CD4-positive, alpha-beta T cell treated with Interferon alpha-2 for 1 hour (primary cell): Measurements from ENCODE around the gene S1PR1.

ENCODE experiments used
- DNase-seq, 2 donors: peaks; one replicate each; pipeline ENCODE4 v3.0.0-alpha.2; 2020 to 2022

S1PR1 gene

DNA sequence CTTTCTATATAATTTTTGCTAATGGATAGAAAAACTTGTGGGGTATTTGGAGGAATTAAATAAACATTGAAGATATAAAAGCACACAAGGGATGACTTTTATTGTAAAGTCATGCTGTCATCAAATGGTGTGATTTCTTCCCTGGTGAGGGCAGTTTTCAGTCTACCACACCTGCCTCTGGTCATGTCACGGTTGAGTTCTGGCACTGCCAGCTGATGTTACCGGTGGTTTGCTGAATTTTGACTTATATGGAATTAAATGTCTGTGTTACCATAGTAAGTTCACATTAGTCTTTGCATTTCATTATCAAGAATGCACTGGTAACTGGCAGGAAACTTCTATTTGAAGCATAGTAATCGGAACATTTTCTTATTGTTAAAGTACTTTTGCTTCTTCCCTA is 13.4 kb downstream of the S1PR1 start:
- no peak for DNase-seq

DNA sequence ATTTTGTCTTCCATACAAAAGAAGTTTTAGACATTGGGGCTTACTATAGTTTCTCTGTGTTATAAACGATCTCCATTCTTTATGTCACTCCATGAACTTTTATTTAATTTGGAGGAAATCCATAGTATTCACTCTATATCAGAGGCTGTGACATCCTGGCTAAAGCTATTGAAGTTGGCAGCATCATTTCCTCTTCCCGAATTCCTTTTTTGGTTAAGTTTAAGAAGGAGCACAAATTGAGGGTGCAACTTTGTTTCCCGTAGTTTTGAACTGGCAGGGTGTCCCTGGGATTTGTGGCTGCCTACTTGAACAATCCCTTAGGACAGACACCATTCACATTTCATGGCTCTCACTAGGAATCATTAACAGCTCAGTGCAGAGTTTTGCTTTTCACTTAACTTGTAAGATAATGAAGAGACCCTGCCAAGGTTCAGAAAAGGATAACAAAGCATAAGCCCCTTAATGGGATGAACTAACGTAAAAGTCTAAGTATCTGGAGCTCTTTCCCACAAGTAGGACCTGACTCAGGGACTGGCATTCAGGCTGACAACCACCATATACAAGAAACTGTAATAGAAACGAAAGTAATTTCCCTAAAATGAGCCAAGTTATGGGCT is 13.9 kb downstream of the S1PR1 start:
- no peak for DNase-seq

DNA sequence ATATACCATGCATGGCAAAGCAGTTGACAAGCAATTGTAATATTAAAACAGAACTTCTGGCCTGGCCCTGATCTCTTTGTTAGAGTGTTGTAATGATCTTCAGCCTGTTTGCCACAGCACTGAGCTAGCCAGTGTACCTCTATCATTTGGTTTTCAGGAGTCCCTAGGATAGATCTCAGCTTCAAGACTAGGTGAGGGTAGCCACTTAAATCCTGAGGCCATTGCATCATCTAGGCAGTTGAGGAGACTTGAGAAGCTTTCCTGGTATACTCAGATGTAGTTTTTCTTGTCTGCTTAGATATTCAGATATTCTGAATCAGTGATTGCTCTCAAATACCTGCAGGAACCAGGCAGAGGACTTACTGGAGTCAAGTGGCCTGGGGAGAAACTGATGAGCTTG is 14.7 kb downstream of the S1PR1 start:
- DNase-seq = no peak

DNA sequence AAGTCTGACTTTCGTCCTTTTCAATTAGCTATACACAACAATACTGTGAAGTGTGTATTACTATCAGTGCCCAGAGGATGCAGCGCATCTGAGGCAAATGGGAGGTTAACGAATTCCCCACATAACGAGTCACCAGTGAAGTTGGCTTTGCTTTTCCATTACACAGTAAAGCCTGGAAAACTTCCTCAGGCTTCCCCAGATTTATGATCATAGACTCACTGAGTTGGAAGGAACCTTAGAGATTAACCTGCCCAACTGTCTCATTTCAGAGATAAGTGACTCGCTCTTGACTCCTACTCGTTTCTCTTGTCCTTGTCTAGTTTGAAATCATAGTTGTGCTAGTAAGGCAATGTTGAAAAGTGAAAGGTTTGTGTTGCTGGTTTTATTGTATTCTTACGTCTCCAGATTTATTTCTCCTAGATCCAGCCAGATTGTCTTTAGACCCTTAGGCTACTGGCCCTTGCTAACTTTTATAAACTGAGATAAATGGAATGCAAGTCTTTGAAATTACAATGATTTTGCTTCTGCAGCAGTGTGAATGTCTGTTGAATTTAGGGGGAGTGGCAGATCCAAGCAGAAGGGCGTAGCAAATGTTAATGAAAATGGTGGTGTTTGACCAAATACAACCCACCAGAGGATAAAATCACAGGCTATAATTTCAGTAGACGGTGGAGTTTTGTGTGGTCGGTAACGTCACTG is 17.3 kb downstream of the S1PR1 start:
- DNase-seq = no peak

DNA sequence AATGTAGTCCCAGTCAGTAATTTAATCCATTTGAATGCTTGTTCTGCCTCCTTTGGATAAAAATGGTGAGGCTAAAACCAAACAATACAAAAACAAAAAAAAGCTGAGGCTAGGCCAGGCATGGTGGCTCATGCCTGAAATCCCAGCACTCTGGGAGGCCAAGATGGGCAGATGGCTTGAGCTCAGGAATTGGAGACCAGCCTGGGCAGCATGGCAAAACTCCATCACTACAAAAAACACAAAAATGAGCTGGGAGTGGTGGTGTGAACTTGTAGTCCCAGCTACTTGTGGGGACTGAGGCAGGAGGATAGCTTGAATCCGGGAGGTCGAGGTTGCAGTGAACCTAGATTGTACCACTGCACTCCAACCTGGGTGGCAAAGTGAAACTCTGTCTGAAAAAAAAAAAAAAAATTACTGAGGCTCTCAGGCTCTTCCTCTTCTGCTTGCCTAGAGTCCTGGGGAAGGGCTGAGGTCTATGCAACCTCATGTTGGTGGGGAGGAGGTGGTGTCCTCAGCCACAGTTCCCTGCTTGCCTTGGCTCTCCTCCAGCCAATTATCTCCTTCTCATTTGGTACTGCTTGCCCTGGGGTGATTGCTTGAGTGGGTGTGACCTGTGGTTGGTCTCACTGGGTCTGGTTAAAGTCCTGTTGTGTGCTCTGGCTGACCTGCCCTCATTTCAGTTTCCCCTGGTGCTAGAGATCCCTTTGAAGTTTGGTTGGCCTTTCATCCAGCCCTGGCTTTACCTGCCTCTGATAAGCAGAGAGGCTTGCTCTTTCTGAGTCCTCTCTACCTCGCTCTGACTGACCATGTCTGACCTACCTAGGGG is 20.9 kb downstream of the S1PR1 start:
- DNase-seq = peak; percentile 54 to 63

DNA sequence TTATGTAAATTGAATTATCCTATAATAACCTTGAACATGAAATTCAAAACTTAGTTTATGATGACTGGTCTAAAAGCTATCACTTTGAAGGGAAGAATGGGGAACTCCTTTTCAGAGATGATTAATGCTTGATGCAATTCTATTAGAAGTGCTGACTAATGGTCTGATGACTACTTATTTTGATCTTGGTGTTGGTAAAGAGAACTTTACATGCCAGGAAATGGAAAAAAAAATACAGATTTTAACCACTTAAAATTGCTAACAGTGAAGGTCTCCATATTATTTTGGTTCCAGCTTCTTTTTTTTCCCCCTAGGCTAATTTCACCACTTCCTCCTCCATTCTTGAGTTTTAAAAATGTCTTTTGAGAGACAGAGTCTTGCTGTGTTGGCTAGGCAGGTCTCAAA is 22.9 kb downstream of the S1PR1 start:
- DNase-seq = peak in 1 of 2 donors; percentile 43

DNA sequence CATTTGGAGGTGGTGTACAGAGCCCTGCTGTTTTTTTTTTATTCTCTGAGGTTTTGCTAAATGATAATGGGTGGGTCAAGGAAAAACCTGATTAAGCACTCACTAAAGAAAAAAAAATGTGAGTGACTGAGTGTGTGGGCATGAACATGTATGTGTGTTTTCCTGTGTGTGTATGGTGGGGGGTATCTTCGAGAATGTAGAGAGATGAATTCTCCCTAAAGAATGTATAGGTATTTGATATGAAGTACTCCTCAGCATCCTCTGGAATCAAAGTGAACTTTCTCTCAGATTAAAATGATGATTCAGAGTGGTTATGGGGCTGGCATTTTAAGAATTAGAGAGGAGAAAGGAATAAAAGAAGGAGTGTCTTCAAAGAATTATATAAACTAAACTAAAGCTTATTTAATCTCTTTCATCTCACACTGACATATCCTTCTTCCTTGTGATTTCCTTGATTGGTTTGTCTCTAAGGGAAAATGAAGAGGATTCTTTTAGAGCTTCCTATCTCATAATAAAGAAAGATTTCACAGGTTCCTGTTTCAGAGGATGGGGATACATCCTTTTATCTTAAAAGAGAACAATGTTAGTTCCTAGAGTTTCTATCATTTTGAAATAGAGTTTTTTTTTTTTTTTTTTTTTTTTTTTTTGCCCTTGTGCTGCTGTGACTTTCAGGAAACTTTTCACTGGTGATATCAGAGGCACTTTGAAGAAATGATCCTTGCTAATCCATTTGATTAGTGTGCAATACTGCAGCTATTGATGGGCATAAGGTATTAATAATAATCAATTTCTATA is 23.9 kb downstream of the S1PR1 start:
- DNase-seq = no peak

DNA sequence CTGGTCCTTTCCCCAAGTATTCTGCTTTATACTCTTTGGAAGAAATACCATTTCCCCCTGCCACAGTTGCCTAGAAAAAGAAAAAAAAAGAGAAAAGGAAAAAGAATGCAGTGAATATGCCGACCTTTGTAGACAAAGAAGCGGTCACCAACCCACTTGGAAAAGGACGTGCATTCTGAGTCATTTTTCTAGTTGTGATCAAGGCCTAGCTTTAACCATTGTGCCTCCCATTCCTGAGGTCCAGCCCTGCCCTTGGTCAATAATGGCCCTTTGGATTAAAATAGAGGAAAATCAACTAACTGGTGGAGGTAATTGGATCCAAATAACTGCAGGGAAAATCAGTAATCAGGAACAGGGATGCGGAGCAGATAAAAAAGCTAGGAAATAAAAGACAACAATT is 24.8 kb downstream of the S1PR1 start:
- no peak for DNase-seq

DNA sequence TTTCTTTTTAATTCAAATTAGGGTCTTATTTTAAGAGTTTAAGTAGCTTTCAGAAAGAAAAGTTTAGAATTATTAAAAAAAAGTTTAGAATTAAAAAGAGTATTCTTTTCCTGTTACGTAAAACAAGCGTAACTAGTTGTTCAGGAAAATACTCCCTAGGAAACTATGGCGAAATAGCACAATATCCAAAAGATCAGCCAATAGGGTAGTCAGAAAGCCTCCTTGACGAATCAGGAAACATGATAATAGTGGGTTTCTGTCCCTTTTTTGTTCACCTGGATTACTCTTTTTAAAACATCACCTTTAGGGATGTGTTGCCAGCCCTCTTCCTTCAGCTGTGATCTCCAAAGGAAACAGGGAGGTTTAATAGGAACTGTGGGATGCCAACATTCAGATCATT is 25.2 kb downstream of the S1PR1 start:
- DNase-seq = no peak

DNA sequence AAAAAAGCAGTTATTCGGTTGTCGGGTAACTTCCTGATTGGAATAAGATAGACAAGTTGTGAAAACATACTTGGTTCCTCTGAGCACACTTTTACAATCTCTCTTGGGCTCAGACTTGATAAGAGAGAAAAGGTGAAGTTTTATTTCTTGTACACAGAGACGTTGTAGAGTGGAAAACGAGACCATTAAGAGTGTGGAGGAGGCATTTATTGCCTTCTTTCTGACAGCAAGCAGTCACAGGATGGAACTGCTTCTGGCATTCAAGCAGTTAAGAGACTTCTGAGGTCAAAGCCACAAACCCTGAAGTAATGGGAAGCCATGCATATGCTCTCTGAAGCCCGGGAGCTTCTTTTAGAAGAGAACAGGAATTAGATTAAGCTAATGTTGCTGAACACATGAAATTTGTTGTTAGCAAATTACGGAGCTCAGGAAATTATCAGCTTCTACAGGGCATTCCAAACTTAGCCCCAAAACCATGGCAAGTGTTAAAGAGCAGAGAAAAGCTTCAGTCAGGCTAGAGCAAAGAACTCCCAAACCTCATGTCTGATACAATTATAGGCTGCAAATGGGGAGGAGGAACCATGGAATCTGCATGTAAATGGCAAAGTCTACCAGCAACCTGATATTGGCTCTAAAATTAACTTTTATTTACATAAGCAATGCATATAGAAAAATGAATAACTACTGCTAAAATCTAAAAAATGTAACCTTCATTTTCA is 26.0 kb downstream of the S1PR1 start:
- peak in 1 of 2 donors; percentile 53 for DNase-seq

DNA sequence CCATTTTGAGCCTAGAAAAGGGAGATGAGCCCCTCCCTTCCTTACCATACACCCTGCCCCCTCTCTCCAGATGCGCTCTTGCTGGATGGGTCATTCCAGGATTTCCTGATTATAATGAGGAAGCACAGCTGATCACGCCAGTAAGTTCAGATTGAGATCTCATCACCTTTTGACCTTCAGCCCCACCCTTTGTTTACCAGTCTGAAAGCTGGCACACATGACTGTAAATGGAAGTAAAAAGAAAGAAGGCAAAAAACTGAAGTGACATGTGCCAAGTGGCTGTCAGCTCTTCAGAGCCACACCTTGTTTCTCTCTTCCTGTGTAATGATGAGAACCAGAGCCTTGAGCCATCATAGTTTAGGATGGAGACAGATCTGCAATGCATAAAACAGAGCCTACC is 27.9 kb downstream of the S1PR1 start:
- peak; percentile 15 to 57 for DNase-seq

DNA sequence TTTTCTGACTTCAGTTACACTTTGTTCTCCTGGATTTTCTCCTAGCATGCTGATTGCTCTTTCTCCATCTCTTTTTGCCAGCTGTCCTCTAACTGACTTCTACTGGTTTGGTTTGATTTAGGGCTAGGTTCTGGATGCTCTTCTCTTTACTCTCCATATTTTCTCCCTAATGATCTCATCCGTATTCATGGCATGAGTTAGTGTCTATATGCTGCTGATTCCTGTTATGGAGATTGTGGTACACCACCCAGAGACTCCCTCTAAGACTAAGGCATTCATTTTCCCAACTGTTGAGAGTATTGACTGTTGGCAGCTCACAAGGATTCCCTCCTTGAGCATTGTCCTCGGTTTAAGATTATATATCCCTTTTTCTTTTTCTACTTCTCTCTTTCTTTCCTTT is 28.9 kb downstream of the S1PR1 start:
- no peak for DNase-seq

DNA sequence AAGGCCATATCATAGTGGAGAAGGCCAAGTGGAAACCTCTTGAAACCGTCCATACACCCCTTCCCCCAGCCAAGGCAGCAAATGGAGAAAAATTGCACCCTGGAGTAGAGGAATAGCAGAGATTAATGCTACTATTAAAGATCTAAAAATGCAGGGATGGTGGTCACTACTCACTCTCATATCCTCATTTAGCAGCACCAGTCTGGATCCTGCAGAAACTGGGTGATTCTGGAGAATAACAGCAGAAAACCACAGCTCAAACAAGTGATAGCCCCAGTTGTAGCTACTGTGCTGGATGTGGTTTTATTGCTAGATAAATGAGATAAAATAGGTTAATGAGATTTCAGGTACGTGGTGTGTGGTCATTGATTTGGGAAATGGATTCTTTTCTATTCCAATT is 30.3 kb downstream of the S1PR1 start:
- DNase-seq = no peak

DNA sequence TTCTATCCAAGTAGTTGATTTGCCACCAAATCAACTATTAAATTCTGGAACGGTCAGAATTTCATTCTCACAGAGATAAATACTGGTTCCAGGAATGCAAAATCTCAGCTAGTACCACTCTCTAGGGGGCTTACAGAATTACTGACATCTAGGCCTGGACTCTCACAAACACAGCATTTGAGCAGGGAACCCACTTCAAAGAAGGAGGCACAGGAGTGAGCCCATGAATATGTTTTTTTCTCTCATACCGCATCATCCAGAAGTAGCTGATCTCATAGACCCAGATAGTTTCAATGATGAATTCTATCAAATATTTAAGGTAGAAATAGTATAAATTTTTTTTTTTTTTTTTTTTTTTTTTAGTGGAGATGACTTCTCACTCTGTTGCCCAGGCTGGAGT is 32.1 kb downstream of the S1PR1 start:
- no peak for DNase-seq

DNA sequence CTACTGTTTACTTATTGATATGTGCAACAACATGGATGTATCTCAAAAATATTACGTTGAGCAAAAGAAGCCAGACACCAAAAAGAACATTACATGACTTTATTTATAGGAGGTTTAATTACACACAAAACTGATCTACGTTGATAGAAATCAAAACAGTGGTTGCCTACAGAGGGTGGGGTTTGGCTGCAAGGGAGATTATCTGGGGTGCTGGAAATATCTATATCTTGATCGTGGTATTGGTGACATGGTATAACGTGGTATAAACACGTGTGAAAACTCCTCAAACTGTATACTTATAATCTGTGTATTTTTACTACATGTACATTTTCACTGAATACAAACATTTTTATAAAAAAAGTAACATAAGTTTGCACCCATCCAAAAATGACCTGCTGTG is 38.9 kb downstream of the S1PR1 start:
- DNase-seq = no peak

DNA sequence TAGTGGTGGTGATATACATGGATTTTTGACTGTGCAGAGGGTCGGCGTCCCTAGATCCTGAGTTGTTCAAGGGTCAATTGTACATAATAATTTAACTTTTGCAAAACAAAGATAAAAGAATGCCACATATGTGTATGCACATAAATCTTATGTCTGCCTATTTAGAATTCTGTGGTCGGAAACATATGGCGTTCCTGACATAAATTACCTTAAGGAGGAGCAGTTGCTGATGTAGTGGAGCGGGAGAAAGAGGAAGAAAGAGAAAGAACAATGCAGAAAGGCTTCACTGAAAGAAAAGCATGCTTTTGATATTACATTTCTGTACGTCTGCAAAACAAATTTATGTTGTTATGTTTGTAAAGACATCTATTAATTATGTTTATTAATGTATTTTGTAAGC is 40.0 kb downstream of the S1PR1 start:
- no peak for DNase-seq

DNA sequence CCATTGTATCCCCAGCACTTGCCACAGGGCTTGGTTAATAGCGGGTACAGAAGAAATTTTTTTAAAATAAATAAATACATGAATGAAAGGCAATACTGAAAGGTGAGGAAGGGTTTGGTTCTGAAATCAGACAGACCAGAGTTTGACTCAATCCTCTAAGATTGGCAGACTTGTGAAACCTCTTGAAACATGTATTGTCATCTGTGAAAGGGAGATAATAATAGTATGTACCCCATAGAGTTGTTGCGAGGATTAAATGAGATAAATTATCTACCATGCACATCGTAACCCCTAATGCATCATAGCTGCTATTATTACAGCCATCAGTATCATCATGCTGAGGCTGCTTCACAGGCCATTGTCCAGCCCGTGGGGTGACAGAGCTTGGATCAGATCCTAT is 41.4 kb downstream of the S1PR1 start:
- DNase-seq = no peak

DNA sequence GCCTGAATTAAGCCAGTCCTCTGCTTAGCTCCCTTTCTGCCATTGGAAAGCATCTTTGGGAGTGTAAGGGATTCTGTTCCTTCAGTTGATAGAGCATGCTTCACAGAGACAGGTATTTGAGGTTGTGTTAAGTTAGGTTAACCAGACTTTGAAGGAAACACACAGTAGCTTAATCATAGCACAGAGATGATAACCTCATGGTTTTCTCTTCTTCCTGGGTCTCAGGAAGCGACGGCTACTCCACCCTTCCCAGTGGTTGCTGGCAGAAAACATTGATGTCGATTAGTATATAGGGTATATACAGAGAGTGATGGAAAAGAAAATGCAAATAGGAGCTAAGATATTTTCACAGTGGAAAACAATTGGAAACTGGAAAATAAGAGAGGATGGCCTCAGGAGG is 42.0 kb downstream of the S1PR1 start:
- no peak for DNase-seq

DNA sequence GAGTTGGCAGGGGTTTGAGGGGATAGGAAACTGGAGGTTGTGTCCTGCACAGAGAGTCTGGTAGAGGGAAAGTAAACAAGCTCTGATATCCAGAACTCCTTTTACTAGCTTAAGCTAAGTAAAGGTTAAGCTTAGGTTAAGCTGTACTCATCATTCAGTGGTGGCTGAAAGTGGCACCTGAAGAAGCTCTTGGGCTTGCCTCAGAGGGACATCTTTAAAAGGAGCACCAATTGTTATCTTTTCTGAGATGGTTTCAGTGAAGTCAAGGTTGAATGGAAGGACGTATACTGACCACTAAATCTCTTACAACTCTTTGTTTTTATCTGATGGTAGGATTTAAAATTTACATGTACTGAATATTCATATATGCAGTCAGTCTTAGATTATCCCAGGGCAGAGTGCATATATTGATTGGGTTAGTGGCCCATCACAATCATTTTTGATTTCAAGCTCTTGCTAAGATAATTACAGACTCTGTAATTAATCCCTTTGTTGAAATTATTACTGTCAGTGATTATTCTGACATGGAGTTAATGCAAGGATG is 43.3 kb downstream of the S1PR1 start:
- no peak for DNase-seq

DNA sequence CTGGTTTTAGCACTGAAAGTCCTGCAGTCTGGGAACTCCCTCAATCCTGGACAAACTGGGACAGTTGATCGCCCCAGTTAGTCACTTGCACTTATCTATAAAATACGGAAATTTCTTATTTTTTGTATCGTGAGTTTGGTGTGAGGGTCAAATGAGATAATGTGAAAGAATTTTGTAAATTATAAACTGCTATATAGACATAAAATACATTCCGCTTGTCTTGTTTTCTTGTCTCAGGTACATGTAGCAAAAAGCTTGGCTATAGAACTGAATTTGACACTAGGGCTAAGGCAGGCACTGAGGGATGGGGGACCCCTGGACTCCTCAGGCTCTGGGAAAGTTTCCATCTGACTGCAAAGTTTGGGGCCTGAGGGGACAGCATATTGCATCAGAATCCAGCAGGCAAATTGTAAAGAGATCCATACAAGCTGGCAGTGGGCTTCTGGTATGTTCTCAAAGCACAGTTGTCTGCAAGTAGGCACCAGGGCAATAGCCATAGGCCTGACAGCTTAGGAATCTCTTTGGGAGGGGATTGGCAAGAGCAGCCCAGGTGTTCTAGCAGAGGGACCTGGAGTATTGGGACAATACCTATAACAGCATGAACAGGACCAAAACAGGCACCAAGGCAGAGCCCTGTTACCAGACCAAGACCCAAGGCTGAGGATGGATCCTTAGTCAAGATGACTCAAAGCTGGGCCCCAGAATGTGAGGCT is 44.3 kb downstream of the S1PR1 start:
- DNase-seq = no peak

DNA sequence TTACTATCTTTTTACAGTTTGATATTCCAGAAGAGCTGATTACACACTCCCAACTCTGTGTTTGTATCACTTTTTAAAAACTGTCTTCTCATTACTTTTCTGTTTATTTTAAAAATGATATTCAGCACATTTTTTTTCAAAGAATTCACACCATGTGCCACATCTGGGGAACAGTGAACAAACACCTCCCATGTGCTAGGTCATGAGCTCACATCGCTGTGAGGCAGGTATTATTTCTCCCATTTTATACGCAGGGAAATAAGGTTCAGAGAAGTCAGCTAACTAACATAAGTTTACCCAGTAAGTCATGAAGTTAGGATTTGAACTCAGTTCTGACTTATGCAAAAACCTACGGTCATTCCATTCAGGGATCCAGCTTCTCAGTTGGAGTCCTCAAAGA is 44.9 kb downstream of the S1PR1 start:
- no peak for DNase-seq
